ENCODE results near the gene LRG1. TPM values are rescaled to one million over a fixed set of nuclear protein-coding genes. Genes with fewer than 3 reads are reported as not detected.

Gene LRG1
- total RNA-seq, 2 donors from 2014 or later, result 0.23 to 3.0 TPM

DNA sequence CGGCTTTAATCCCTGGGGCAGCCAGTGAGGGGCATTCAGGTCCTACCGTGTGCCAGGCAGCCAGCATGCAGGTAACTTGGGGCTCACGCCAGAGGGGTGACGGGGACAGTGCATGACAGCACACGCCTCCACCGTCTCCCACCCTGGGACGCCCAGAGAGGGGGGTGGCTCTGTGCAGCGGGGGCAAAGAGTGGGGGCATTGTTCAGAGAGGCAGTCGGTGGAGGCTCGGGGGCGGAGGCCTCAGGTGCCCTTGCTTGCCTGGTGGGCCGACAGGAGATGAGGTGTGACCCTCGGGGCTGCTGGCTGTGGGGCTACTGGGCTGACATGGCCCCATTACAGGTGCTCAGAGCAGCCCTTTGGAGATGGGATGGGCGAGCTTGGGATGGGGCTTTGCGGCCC, 40.0 kb downstream of the LRG1 start:
- DNase-seq (ENCODE audit: low spot score in 2 of 2) (no peak), ATAC-seq (no peak)
- Mint-ChIP-seq H3K27ac (peak overlapping the region; percentile 44 to 61), H3K36me3 (no peaks in the 10 kb centered on the region), H3K9me3 (no peaks in the 10 kb centered on the region)

DNA sequence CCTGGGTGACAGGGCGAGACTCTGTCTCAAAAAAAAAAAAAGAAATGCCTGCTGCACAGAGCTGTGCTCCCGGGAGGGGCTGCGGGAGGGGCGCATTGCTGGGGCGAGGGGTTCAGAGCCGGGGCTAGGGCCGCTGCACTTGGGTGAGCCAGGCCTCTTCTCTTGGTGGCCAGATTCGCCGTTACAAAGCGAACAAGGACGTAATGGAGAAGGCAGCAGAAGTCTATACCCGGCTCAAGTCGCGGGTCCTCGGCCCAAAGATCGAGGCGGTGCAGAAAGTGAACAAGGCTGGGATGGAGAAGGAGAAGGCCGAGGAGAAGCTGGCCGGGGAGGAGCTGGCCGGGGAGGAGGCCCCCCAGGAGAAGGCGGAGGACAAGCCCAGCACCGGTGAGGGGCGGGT, 40.5 kb downstream of the LRG1 start:
- ATAC-seq, result no peak
- Mint-ChIP-seq H3K27ac (peak overlapping the region in 1 of 2 donors; percentile 61), H3K36me3 (no peaks in the 10 kb centered on the region), H3K9me3 (no peaks in the 10 kb centered on the region)
- no peak for DNase-seq (ENCODE audit: low spot score in 2 of 2)

DNA sequence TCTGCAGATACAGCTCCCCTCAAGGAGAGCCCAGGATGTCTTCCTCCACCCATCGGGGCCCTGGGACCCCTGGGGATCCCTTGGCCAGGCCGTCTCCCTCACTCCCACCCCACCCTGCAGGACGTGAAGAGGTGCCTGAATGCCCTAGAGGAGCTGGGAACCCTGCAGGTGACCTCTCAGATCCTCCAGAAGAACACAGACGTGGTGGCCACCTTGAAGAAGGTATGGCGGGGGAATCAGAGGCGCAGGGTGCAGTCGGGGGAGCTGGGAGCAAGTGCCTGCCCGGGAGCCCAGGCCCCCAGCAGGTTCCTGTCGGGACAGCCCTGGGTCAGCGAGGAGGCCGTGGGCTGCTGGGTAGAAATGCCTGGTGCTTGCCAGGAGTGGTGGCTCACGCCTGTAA, 41.1 kb downstream of the LRG1 start:
- DNase-seq (ENCODE audit: low spot score in 2 of 2) (no peak), ATAC-seq (no peak)
- no peaks in the 10 kb centered on the region for H3K36me3 Mint-ChIP-seq
- no peaks in the 10 kb centered on the region for H3K9me3 Mint-ChIP-seq
- H3K27ac Mint-ChIP-seq, result no peak overlapping the region

DNA sequence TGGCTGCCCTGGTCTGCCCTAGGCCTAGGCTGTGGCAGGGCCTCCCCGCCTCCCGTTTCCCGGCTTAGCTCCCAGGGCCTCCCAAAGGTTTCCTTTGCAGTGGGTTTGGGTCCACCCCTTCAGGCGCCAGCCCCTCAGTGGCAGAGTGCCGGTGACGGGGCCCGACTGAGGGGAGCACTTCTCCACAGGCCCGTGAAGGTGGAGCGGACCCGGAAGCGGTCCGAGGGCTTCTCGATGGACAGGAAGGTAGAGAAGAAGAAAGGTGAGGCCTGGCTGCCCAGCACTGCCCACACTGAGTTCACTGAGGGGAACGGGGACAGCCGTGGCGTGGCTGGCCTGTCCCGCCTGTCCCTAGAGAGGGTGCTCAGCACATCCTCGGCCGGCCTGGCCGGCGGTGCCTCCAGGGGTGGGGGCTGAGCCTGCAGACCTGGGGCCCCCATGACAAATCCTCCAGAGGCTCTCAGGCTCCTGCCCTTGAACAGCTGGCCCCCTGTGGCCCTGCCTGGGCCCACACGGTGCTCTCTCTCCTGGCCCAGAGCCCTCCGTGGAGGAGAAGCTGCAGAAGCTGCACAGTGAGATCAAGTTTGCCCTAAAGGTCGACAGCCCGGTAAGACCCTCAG, 42.0 kb downstream of the LRG1 start:
- DNase-seq (ENCODE audit: low spot score in 2 of 2), result no peak
- H3K27ac Mint-ChIP-seq, result no peak overlapping the region

GRCh38 chr19:4496304-4496703, 43.5 kb downstream of the LRG1 start:
- ATAC-seq, result no peak
- H3K27ac Mint-ChIP-seq, result no peak overlapping the region
- no peaks in the 10 kb centered on the region for H3K9me3 Mint-ChIP-seq
- no peaks in the 10 kb centered on the region for H3K36me3 Mint-ChIP-seq
- no peak for DNase-seq (ENCODE audit: low spot score in 2 of 2)

More for the DNA sequence above, 42.0 kb downstream of the LRG1 start:
- no peaks in the 10 kb centered on the region for H3K9me3 Mint-ChIP-seq
- no peak for ATAC-seq
- no peaks in the 10 kb centered on the region for H3K36me3 Mint-ChIP-seq

- Mint-ChIP-seq H3K9me3 (no peaks in the 10 kb centered on the region), H3K27ac (peak overlapping the region in 1 of 2 donors; percentile 33), H3K36me3 (no peaks in the 10 kb centered on the region)
- DNase-seq (ENCODE audit: low spot score in 2 of 2), result no peak
- ATAC-seq, result peak in 1 of 2 donors; percentile 16
Observed at GRCh38 chr19:4495471-4495870, 44.4 kb downstream of the LRG1 start.

- DNase-seq (ENCODE audit: low spot score in 2 of 2) (no peak), ATAC-seq (no peak)
- Mint-ChIP-seq H3K27ac (peak overlapping the region in 1 of 2 donors; percentile 41), H3K36me3 (no peaks in the 10 kb centered on the region), H3K9me3 (no peaks in the 10 kb centered on the region)
Observed at GRCh38 chr19:4494691-4495064, 45.2 kb downstream of the LRG1 start.

DNA sequence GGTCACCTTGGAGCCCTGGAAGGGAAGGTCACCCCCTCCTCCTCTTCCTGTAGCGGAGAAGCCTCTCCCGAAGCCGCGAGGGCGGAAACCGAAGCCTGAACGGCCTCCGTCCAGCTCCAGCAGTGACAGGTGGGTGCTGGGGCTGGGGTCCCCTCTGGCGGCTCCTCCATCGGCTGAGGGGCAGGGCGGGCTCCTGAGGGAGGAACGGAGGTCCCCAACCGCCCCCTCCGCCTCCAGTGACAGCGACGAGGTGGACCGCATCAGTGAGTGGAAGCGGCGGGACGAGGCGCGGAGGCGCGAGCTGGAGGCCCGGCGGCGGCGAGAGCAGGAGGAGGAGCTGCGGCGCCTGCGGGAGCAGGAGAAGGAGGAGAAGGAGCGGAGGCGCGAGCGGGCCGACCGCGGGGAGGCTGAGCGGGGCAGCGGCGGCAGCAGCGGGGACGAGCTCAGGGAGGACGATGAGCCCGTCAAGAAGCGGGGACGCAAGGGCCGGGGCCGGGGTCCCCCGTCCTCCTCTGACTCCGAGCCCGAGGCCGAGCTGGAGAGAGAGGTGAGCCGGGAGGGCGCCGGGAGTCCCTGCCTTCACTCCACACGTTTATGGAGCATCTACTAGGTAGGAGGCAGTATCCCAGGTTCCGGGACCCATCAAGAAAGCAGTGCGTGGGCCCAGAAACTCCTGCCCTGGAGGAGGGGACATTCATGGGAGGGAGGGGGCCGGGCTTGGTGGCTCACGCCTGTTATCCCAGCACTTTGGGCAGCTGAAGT, 45.7 kb downstream of the LRG1 start:
- Mint-ChIP-seq H3K36me3 (no peaks in the 10 kb centered on the region), H3K27ac (no peak overlapping the region), H3K9me3 (no peaks in the 10 kb centered on the region)
- ATAC-seq (no peak), DNase-seq (ENCODE audit: low spot score in 2 of 2) (no peak)

DNA sequence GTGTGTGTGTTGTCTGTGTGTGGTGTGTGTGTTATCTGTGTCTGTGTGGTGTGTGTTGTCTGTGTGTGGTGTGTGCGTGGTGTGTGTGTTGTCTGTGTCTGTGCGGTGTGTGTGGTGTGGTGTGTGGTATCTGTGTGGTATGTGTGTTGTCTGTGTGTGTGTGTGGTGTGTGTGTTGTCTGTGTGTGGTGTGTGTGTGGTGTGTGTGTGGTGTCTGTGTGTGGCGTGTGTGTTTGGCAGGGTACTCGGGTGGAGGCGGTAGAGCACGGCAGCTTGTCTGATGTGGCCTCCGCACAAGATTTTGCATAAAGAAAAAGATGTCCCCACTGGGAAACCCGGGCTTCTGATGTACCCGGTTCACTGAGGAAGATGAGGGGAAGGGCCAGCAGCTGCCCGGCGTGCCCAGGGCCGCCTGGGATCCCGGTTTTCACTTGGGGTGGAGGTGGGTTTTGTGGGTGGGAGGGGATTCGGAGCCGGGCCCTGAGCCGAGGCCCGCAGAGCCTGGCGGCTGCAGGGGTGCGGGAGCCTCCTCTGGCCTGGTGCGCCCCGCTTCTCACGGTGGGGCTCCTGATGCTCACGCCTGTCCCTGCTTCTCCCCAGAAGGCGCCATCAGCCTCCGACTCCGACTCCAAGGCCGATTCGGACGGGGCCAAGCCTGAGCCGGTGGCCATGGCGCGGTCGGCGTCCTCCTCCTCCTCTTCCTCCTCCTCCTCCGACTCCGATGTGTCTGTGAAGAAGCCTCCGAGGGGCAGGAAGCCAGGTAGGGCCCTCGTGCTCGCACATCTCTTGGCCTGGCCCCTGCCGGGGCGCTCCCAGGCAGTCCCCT, 46.5 kb downstream of the LRG1 start:
- DNase-seq (ENCODE audit: low spot score in 2 of 2) (no peak), ATAC-seq (no peak)
- no peak overlapping the region for H3K27ac Mint-ChIP-seq
- no peaks in the 10 kb centered on the region for H3K9me3 Mint-ChIP-seq
- no peaks in the 10 kb centered on the region for H3K36me3 Mint-ChIP-seq

DNA sequence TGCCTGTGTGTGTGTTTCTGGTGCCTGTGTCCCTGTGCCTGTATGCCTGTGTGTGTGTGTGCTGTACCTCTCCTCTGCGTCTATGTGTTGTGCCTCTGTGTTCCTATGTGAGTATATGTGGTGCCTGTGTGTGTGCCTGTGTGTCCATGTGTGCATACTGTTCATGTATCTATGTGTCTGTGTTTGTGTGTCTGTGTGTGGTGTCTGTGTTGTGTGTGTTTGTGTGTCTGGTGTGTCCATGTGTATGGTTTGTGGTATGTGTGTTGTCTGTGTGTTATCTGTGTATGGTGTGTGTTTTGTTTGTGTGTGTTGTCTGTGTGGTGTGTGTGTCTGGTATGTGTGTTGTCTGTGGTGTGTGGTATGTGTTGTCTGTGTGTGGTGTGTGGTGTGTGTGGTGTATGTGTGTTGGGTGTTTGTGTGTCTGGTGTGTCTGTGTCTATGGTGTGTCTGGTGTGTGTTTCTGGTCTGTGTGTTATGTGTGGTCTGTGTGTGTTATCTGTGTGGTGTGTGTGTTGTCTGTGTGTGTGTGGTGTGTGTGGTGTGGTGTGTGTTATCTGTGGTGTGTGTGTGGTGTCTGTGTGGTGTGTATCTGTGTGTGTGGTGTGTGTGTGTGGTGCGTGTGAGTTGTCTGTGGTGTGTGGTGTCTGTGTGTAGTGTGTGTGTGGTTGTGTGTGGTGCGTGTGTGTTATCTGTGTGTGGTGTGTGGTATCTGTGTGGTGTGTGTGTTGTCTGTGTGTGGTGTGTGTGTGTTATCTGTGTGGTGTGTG, 47.3 kb downstream of the LRG1 start:
- ATAC-seq, result no peak
- H3K36me3 Mint-ChIP-seq, result no peaks in the 10 kb centered on the region
- H3K27ac Mint-ChIP-seq, result no peak overlapping the region

GRCh38 chr19:4491446-4491845, 48.4 kb downstream of the LRG1 start:
- H3K36me3 Mint-ChIP-seq, result no peaks in the 10 kb centered on the region
- H3K27ac Mint-ChIP-seq, result no peak overlapping the region
- DNase-seq (ENCODE audit: low spot score in 2 of 2) (no peak), ATAC-seq (no peak)
- no peaks in the 10 kb centered on the region for H3K9me3 Mint-ChIP-seq

More for the DNA sequence above, 47.3 kb downstream of the LRG1 start:
- no peaks in the 10 kb centered on the region for H3K9me3 Mint-ChIP-seq
- no peak for DNase-seq (ENCODE audit: low spot score in 2 of 2)

DNA sequence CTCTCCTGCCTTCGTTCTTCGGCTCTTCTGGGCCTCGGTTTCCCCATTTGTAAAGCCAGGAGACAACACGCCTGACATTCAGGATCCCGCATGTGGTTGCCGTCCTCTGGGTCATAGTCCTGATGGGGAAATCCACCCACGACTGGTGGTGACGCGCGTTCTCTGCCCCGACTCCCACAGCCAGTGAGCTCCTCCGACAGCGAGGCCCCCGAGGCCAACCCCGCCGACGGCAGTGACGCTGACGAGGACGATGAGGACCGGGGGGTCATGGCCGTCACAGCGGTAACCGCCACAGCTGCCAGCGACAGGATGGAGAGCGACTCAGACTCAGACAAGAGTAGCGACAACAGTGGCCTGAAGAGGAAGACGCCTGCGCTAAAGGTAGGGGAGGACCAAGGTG, 51.3 kb downstream of the LRG1 start:
- no peaks in the 10 kb centered on the region for H3K9me3 Mint-ChIP-seq
- H3K27ac Mint-ChIP-seq, result no peak overlapping the region
- peaks cover 0 to 5% of the 10 kb centered on the region in 2 donors for H3K36me3 Mint-ChIP-seq
- no peak for DNase-seq (ENCODE audit: low spot score in 2 of 2)
- no peak for ATAC-seq

- Mint-ChIP-seq H3K36me3 (peaks cover 0 to 5% of the 10 kb centered on the region in 2 donors), H3K9me3 (no peaks in the 10 kb centered on the region), H3K27ac (peak overlapping the region in 1 of 2 donors; percentile 27)
- ATAC-seq, result no peak
- DNase-seq (ENCODE audit: low spot score in 2 of 2), result no peak
Observed at GRCh38 chr19:4487572-4487971, 52.3 kb downstream of the LRG1 start.

Data from activated naive CD4-positive, alpha-beta T cell treated with anti-CD3 and anti-CD28 coated beads, Interleukin-2, amount 50 U/mL, for 72 hours (primary cell).